Esophagus muscularis mucosa (tissue), 4 donors: ENCODE data around the gene SPEF2. TPM values are rescaled to one million over a fixed set of nuclear protein-coding genes. Genes with fewer than 3 reads are reported as not detected.

Source experiments
- DNase-seq: peaks from one replicate; pipeline ENCODE4 v3.0.0-alpha.2; 2017; ENCODE audit errors: extremely low spot score
- H3K27ac ChIP-seq, 4 donors: fragments of 200-600 bp; sonication (generic); replicated peaks in 1 of 4; 1 replicate in 3 of 4; 2 replicates in 1 of 4; pipeline ENCODE4 v1.5.1; 2016 to 2019; ENCODE audit warnings: mild to moderate bottlenecking in 1 of 4
- H3K27me3 ChIP-seq, 4 donors: fragments of 200-600 bp; sonication (generic); one replicate each; pipeline versions ENCODE4 v1.5.1 to v1.6.0; 2016 to 2019
- H3K36me3 ChIP-seq, 4 donors: fragments of 200-600 bp; sonication (generic); one replicate each; pipeline ENCODE4 v1.5.1; 2016 to 2019
- H3K4me1 ChIP-seq, 4 donors: fragments of 200-600 bp; sonication (generic); one replicate each; pipeline ENCODE4 v1.5.1; 2016 to 2019
- H3K4me3 ChIP-seq, 4 donors: fragments of 200-600 bp; sonication (generic); 1 replicate in 2 of 4; 2 replicates in 2 of 4; pipeline ENCODE4 v1.5.1; 2016 to 2019; ENCODE audit warnings: mild to moderate bottlenecking in 4 of 4, moderate library complexity in 1 of 4
- H3K9me3 ChIP-seq, 4 donors: fragments of 200-600 bp; sonication (generic); 1 replicate in 3 of 4; 2 replicates in 1 of 4; pipeline ENCODE4 v1.5.1; 2016 to 2019
- EP300 ChIP-seq: sonication (generic); formaldehyde crosslinking; IDR thresholded peaks from one replicate; pipeline ENCODE4 v1.6.1; 2017; ENCODE audit warnings: antibody characterized with exemption
- POLR2A ChIP-seq: fragments of 450-650 bp; IDR thresholded peaks from one replicate; pipeline ENCODE4 v1.6.1; 2017; ENCODE audit warnings: antibody characterized with exemption, moderate library complexity, mild to moderate bottlenecking, low read depth
- POLR2AphosphoS5 ChIP-seq, 2 donors: sonication (generic); formaldehyde crosslinking; IDR thresholded peaks; one replicate each; pipeline ENCODE4 v1.6.1; 2017; ENCODE audit warnings: antibody characterized with exemption in 2 of 2
- WGBS: methylation state at CpG from one replicate; pipeline ENCODE4 v1.1.5; 2018; 5-methylcytosine and 5-hydroxymethylcytosine counted together
- intact Hi-C: fragments of 100-400 bp; cut with DNase I; formaldehyde crosslinking; loops from one replicate; pipeline ENCODE4 v1.15.1; 2023
- total RNA-seq, 4 donors: library from RNA; depleted of rRNA; stranded (reverse); fragments of >200 nt; gene quantifications; one replicate each; pipeline versions ENCODE4 v1.1.0 to v1.2.1, GENCODE V29; 2016
- TF ChIP-seq, protein P1 (sequence below), 3 experiments: fragments of 200-600 bp in 2 of 3; fragments of 450-650 bp in 1 of 3; sonication (generic) in 2 of 3; IDR thresholded peaks; one replicate each; pipeline ENCODE4 v1.5.1; 2017 to 2019; ENCODE audit warnings: antibody characterized with exemption in 3 of 3, mild to moderate bottlenecking in 2 of 3, moderate library complexity in 1 of 3

The SPEF2 gene
- total RNA-seq, 4 donors from 2014 or later = 2.8 to 4.6 (median 3.1) TPM

DNA sequence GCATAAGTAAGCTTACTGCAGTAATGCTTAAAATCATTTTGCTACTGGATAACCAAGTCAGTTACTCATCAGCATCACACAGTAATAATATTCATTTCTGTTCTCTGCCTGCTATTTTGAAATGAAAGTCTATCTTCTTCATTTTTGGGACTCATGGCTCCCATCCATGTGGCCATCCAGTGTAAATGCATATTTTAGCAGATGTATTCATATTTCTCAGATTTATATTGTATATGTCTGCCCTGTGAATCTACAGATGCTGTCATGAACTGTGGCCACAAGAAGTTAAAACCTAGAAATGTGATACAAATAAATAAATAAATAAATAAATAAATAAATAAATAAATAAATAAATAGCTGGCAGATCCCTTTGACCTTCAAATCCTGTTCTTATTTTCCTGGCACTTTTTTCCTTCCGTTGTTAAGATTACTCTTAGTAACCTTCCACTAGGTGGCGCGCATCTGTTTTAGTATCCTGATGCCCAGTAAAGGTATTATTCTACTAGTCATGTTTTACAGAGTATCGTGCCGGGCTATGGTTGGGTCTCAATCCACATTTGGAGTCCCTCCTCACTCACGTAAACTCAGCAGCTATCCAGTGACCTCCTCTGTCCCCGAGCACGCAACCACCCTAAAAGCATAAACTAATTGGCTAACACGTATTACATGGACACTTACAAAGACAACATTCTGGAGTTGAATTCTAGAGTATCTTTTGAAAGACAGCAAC lies 159.9 kb downstream of the SPEF2 start:
- Histone ChIP-seq H3K27ac (no peak overlapping the region), H3K4me3 (no peak overlapping the region), H3K4me1 (peaks cover 0 to 8% (median 0%) of the 10 kb centered on the region in 4 donors), H3K27me3 (no peaks in the 10 kb centered on the region), H3K9me3 (no peaks in the 10 kb centered on the region), H3K36me3 (no peaks in the 10 kb centered on the region)
- TF ChIP-seq EP300 = no peak
- TF ChIP-seq, protein P1, sequence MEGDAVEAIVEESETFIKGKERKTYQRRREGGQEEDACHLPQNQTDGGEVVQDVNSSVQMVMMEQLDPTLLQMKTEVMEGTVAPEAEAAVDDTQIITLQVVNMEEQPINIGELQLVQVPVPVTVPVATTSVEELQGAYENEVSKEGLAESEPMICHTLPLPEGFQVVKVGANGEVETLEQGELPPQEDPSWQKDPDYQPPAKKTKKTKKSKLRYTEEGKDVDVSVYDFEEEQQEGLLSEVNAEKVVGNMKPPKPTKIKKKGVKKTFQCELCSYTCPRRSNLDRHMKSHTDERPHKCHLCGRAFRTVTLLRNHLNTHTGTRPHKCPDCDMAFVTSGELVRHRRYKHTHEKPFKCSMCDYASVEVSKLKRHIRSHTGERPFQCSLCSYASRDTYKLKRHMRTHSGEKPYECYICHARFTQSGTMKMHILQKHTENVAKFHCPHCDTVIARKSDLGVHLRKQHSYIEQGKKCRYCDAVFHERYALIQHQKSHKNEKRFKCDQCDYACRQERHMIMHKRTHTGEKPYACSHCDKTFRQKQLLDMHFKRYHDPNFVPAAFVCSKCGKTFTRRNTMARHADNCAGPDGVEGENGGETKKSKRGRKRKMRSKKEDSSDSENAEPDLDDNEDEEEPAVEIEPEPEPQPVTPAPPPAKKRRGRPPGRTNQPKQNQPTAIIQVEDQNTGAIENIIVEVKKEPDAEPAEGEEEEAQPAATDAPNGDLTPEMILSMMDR (IDR thresholded peaks at IDR 0.05) = peak; percentile 31 to 59 (median 47)
- 33% methylated on average over 9 of the region's 9 CpGs for WGBS
- DNase-seq = no peak
- intact Hi-C loops = loop anchor here (2.0 kb wide), 1 partner anchor 149 kb away; no protein-coding TSS in a partner anchor

DNA sequence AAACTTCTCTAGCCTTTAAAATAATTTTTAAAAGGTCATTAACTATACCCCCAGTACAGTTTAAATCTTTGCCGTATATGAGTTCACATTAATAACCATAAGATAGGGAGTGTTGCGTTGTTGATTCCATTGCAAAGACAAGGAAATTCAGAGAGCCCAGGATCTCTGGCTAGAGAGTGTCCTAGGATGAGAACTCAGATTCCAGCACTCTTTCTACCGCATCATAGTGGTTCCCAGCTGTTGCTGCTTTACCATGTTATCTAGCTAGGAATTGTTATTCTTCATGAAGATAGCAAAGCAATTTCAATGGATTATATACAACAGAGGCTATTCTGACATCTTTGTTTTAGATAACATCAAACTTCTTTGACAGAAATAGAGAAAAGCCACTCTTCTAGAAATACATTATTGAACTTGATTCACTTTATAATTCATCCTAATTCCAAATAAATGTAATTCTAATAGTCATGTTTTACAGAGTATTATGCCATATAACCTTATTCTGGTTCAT lies 160.7 kb downstream of the SPEF2 start:
- no peak for DNase-seq
- no peaks in the 10 kb centered on the region for H3K36me3 ChIP-seq
- TF ChIP-seq EP300 (no peak), POLR2AphosphoS5 (IDR thresholded peaks at IDR 0.05) (no peak), POLR2A (no peak)
- TF ChIP-seq, protein P1 (IDR thresholded peaks at IDR 0.05) = no peak
- no peaks in the 10 kb centered on the region for H3K9me3 ChIP-seq
- WGBS = 95% methylated on average over 3 of the region's 3 CpGs
- H3K4me3 ChIP-seq = no peak overlapping the region
- H3K27me3 ChIP-seq = no peaks in the 10 kb centered on the region
- intact Hi-C loops = loop anchor here (2.0 kb wide), 1 partner anchor 148 kb away; no protein-coding TSS in a partner anchor
- peaks cover 0 to 8% (median 0%) of the 10 kb centered on the region in 4 donors for H3K4me1 ChIP-seq
- H3K27ac ChIP-seq = no peak overlapping the region

DNA sequence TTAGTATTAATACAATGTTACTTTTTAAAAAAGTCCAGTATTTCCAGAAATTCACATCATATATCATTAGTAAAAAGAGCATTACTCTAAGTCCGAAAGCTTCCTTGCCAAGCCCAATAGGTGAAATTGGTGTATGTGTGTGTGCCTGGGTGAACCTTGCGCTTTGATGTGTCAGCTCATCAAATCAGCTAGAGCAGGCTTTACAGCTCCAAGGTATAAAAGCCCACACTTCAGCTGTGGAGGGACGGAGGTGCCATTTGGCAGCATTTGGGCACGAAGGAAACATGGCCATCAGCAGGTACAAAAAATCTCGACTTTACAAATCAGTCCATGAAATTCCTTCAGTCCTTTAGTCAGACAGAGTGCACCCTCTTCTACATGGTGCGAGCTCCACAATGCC lies 162.6 kb downstream of the SPEF2 start:
- Histone ChIP-seq H3K4me1 (peaks cover 0 to 8% (median 0%) of the 10 kb centered on the region in 4 donors), H3K36me3 (no peaks in the 10 kb centered on the region), H3K4me3 (no peak overlapping the region), H3K27me3 (no peaks in the 10 kb centered on the region), H3K27ac (no peak overlapping the region), H3K9me3 (no peaks in the 10 kb centered on the region)
- DNase-seq = no peak
- 92% methylated on average over 6 of the region's 6 CpGs for WGBS
- TF ChIP-seq, protein P1 (IDR thresholded peaks at IDR 0.05) = no peak
- TF ChIP-seq POLR2AphosphoS5 (IDR thresholded peaks at IDR 0.05) = no peak
- no peak for TF ChIP-seq POLR2A
- no peak for TF ChIP-seq EP300
- intact Hi-C loops = no loop called here

DNA sequence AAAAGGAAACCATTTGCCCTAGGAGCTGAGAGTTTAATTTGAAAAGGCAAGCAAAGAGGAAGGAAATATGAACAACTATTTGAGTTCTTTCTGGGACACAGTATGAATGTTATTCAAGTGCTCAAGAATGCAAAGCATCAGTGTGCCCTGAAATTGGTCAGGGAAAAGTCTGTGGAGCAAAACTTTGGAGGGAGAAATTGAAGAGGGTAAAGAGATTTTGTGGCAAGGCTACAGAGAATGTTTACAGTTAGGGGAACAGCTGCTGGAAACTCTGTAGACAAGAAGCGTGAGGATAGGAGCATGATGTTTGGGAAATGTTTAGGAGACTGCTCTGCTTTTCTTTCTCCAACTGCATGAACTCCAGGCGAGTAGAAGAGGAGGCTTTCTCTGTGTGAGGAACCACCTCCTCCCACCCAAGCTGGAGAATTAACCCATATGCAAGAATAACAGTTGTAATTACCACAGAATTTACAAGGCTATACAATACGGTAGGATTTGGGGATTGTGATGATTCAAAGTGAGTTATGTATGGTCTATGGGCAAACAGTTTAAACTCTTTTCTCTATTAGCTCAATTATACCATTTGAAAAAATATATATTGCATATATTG lies 163.6 kb downstream of the SPEF2 start:
- intact Hi-C loops = no loop called here

More for the DNA sequence above, 163.6 kb downstream of the SPEF2 start:
- TF ChIP-seq EP300 = no peak
- TF ChIP-seq, protein P1 (IDR thresholded peaks at IDR 0.05) = no peak
- 22% methylated on average over 3 of the region's 3 CpGs for WGBS
- H3K9me3 ChIP-seq = no peaks in the 10 kb centered on the region
- no peak overlapping the region for H3K4me3 ChIP-seq
- H3K4me1 ChIP-seq = peaks cover 0 to 8% (median 0%) of the 10 kb centered on the region in 4 donors
- DNase-seq = no peak
- H3K27ac ChIP-seq = no peak overlapping the region
- no peaks in the 10 kb centered on the region for H3K36me3 ChIP-seq
- H3K27me3 ChIP-seq = no peaks in the 10 kb centered on the region
